ENCODE data around the gene MAPK7. TPM values are rescaled to one million over a fixed set of nuclear protein-coding genes. Genes with fewer than 3 reads are reported as not detected.
A peak's percentile ranks its signal among the peaks of the same experiment; 100 is the strongest.

Gene MAPK7
- total and polyA plus RNA-seq, 2 experiments from 2014 or later = 26.1 to 49.0 TPM

- no peak for DNase-seq (ENCODE audit: low spot score)
- no peaks in the 10 kb centered on the region for H3K36me3 ChIP-seq (replicated peaks; ENCODE audit: insufficient read depth, low read depth)
- H3K9me3 ChIP-seq (ENCODE audit: low read depth) = no peaks in the 10 kb centered on the region
- H3K4me1 ChIP-seq (ENCODE audit: insufficient read depth) = peaks cover 21% of the 10 kb centered on the region
- no peaks in the 10 kb centered on the region for H3K27me3 ChIP-seq
- H4K20me1 ChIP-seq (ENCODE audit: insufficient read depth, poor library complexity, severe bottlenecking) = no peaks in the 10 kb centered on the region
- H3K27ac ChIP-seq = peak overlapping the region; percentile 31
- TF ChIP-seq CTCF (IDR thresholded peaks at IDR 0.05; ENCODE audit: poor library complexity) (no peak), EZH2 (IDR thresholded peaks at IDR 0.05; ENCODE audit: borderline replicate concordance) (no peak), EZH2phosphoT487 (IDR thresholded peaks at IDR 0.05; ENCODE audit: low read depth, severe bottlenecking, unreplicated experiment) (no peak)
- H3K4me2 ChIP-seq = no peak overlapping the region
- 42% methylated on average over 1 of the region's 1 CpG for WGBS (ENCODE audit: low lambda C conversion rate, missing lambda C conversion rate)
- H3K79me2 ChIP-seq = no peaks in the 10 kb centered on the region
- H3K9me2 ChIP-seq (replicated peaks; ENCODE audit: insufficient read depth) = no peaks in the 10 kb centered on the region
- no peak overlapping the region for H2AFZ ChIP-seq
- no peak overlapping the region for H3K4me3 ChIP-seq
Measured at GRCh38 chr17:19402171-19402570, 23.9 kb downstream of the MAPK7 start.

- no peak for TF ChIP-seq EZH2phosphoT487 (IDR thresholded peaks at IDR 0.05; ENCODE audit: low read depth, severe bottlenecking, unreplicated experiment)
- no peak for TF ChIP-seq EZH2 (IDR thresholded peaks at IDR 0.05; ENCODE audit: borderline replicate concordance)
- TF ChIP-seq CTCF (IDR thresholded peaks at IDR 0.05; ENCODE audit: poor library complexity) = no peak
- H3K27ac ChIP-seq = peak overlapping the region; percentile 31
- no peak overlapping the region for H3K4me3 ChIP-seq
- WGBS (ENCODE audit: low lambda C conversion rate, missing lambda C conversion rate) = 95% methylated on average over 4 of the region's 4 CpGs
- H4K20me1 ChIP-seq (ENCODE audit: insufficient read depth, poor library complexity, severe bottlenecking) = no peaks in the 10 kb centered on the region
- H3K4me2 ChIP-seq = no peak overlapping the region
- no peaks in the 10 kb centered on the region for H3K79me2 ChIP-seq
- no peaks in the 10 kb centered on the region for H3K9me2 ChIP-seq (replicated peaks; ENCODE audit: insufficient read depth)
- no peaks in the 10 kb centered on the region for H3K27me3 ChIP-seq
- H3K4me1 ChIP-seq (ENCODE audit: insufficient read depth) = peaks cover 17% of the 10 kb centered on the region
- H3K36me3 ChIP-seq (replicated peaks; ENCODE audit: insufficient read depth, low read depth) = no peaks in the 10 kb centered on the region
- DNase-seq (ENCODE audit: low spot score) = no peak
- no peaks in the 10 kb centered on the region for H3K9me3 ChIP-seq (ENCODE audit: low read depth)
- H2AFZ ChIP-seq = no peak overlapping the region
Measured at GRCh38 chr17:19403021-19403420, 24.7 kb downstream of the MAPK7 start.

GRCh38 chr17:19404264-19404663 is 26.0 kb downstream of the MAPK7 start:
- Histone ChIP-seq H3K4me3 (no peak overlapping the region), H2AFZ (no peak overlapping the region), H3K79me2 (no peaks in the 10 kb centered on the region), H3K4me2 (no peak overlapping the region), H4K20me1 (ENCODE audit: insufficient read depth, poor library complexity, severe bottlenecking) (no peaks in the 10 kb centered on the region), H3K27ac (no peak overlapping the region), H3K4me1 (ENCODE audit: insufficient read depth) (peaks cover 8% of the 10 kb centered on the region), H3K36me3 (replicated peaks; ENCODE audit: insufficient read depth, low read depth) (no peaks in the 10 kb centered on the region), H3K27me3 (no peaks in the 10 kb centered on the region), H3K9me3 (ENCODE audit: low read depth) (no peaks in the 10 kb centered on the region), H3K9me2 (replicated peaks; ENCODE audit: insufficient read depth) (no peaks in the 10 kb centered on the region)
- no peak for DNase-seq (ENCODE audit: low spot score)
- WGBS (ENCODE audit: low lambda C conversion rate, missing lambda C conversion rate) = 83% methylated on average over 1 of the region's 1 CpG
- TF ChIP-seq EZH2phosphoT487 (IDR thresholded peaks at IDR 0.05; ENCODE audit: low read depth, severe bottlenecking, unreplicated experiment) = no peak
- no peak for TF ChIP-seq CTCF (IDR thresholded peaks at IDR 0.05; ENCODE audit: poor library complexity)
- no peak for TF ChIP-seq EZH2 (IDR thresholded peaks at IDR 0.05; ENCODE audit: borderline replicate concordance)

GRCh38 chr17:19405114-19405513 is 26.8 kb downstream of the MAPK7 start:
- Histone ChIP-seq H3K79me2 (no peaks in the 10 kb centered on the region), H3K36me3 (replicated peaks; ENCODE audit: insufficient read depth, low read depth) (no peaks in the 10 kb centered on the region), H3K4me2 (no peak overlapping the region), H3K27me3 (no peaks in the 10 kb centered on the region), H3K9me2 (replicated peaks; ENCODE audit: insufficient read depth) (no peaks in the 10 kb centered on the region), H4K20me1 (ENCODE audit: insufficient read depth, poor library complexity, severe bottlenecking) (no peaks in the 10 kb centered on the region), H2AFZ (no peak overlapping the region), H3K4me3 (no peak overlapping the region), H3K27ac (no peak overlapping the region), H3K4me1 (ENCODE audit: insufficient read depth) (peaks cover 8% of the 10 kb centered on the region), H3K9me3 (ENCODE audit: low read depth) (no peaks in the 10 kb centered on the region)
- no peak for DNase-seq (ENCODE audit: low spot score)
- 95% methylated on average over 5 of the region's 5 CpGs for WGBS (ENCODE audit: low lambda C conversion rate, missing lambda C conversion rate)
- TF ChIP-seq CTCF (IDR thresholded peaks at IDR 0.05; ENCODE audit: poor library complexity) (no peak), EZH2phosphoT487 (IDR thresholded peaks at IDR 0.05; ENCODE audit: low read depth, severe bottlenecking, unreplicated experiment) (no peak), EZH2 (IDR thresholded peaks at IDR 0.05; ENCODE audit: borderline replicate concordance) (no peak)
